Ishikawa (cell line): Measurements from ENCODE around the gene EML1.

ENCODE experiments used
- CEBPB ChIP-seq: IDR thresholded peaks from 2 replicates; pipeline ENCODE4 v1.6.1; 2012
- CREB1 ChIP-seq: IDR thresholded peaks from 2 replicates; pipeline ENCODE4 v1.6.1; 2012; ENCODE audit warnings: low read depth
- EGR1 ChIP-seq: IDR thresholded peaks from 2 replicates; pipeline ENCODE4 v1.6.1; 2012
- EP300 ChIP-seq: IDR thresholded peaks from 2 replicates; pipeline ENCODE4 v1.6.1; 2012; ENCODE audit warnings: borderline replicate concordance
- FOXM1 ChIP-seq: IDR thresholded peaks from 2 replicates; pipeline ENCODE4 v1.6.1; 2012; ENCODE audit warnings: low read depth, borderline replicate concordance
- MAX ChIP-seq: IDR thresholded peaks from 2 replicates; pipeline ENCODE4 v1.6.1; 2012
- NFIC ChIP-seq: IDR thresholded peaks from 2 replicates; pipeline ENCODE4 v1.6.1; 2012
- RAD21 ChIP-seq: IDR thresholded peaks from 2 replicates; pipeline ENCODE4 v1.6.1; 2012; ENCODE audit warnings: low read depth
- REST ChIP-seq: IDR thresholded peaks from 2 replicates; pipeline ENCODE4 v1.6.1; 2012; ENCODE audit warnings: low read depth, mild to moderate bottlenecking
- TAF1 ChIP-seq: IDR thresholded peaks from 2 replicates; pipeline ENCODE4 v1.6.1; 2012; ENCODE audit warnings: low read depth, mild to moderate bottlenecking
- TCF12 ChIP-seq: IDR thresholded peaks from 2 replicates; pipeline ENCODE4 v1.6.1; 2012; ENCODE audit warnings: low read depth
- TEAD4 ChIP-seq: IDR thresholded peaks from 2 replicates; pipeline ENCODE4 v1.6.1; 2012
- USF1 ChIP-seq: IDR thresholded peaks from 2 replicates; pipeline ENCODE4 v1.6.1; 2012
- YY1 ChIP-seq: IDR thresholded peaks from 2 replicates; pipeline ENCODE4 v1.6.1; 2012; ENCODE audit warnings: low read depth
- ZBTB7A ChIP-seq: IDR thresholded peaks from 2 replicates; pipeline ENCODE4 v1.6.1; 2012; ENCODE audit warnings: low read depth

Gene EML1

GRCh38 chr14:99759546-99759925, 33.7 kb upstream of the EML1 start:
- TF ChIP-seq MAX (no peak), ZBTB7A (no peak), EP300 (no peak), NFIC (no peak), EGR1 (no peak), USF1 (no peak)

GRCh38 chr14:99760817-99761216, 32.4 kb upstream of the EML1 start:
- TF ChIP-seq REST (no peak), TEAD4 (no peak), EP300 (no peak), ZBTB7A (no peak), EGR1 (no peak), FOXM1 (no peak), USF1 (no peak), RAD21 (no peak), YY1 (no peak), MAX (no peak), TCF12 (no peak), NFIC (no peak), CEBPB (no peak), CREB1 (no peak), TAF1 (no peak)

- TF ChIP-seq EP300: no peak
- no peak for TF ChIP-seq CREB1
Measured at GRCh38 chr14:99763527-99764221, 29.5 kb upstream of the EML1 start.

- TF ChIP-seq REST (no peak), FOXM1 (no peak), MAX (no peak), CEBPB (no peak), ZBTB7A (no peak), RAD21 (no peak), YY1 (no peak), TEAD4 (no peak), NFIC (no peak)
Measured at GRCh38 chr14:99764222-99764706, 28.9 kb upstream of the EML1 start.

- no peak for TF ChIP-seq REST
- no peak for TF ChIP-seq MAX
- TF ChIP-seq NFIC: no peak
- TF ChIP-seq FOXM1: no peak
- TF ChIP-seq TCF12: no peak
- no peak for TF ChIP-seq TAF1
- no peak for TF ChIP-seq ZBTB7A
- TF ChIP-seq YY1: no peak
- TF ChIP-seq CEBPB: no peak
- TF ChIP-seq CREB1: no peak
- no peak for TF ChIP-seq TEAD4
Measured at GRCh38 chr14:99768381-99768780, 24.8 kb upstream of the EML1 start.
